Neutrophil (primary cell): ENCODE data around the gene KRTAP21-2.

Source experiments
- H3K27ac ChIP-seq: fragments of 200-600 bp; sonication (generic); 2 replicates; pipeline ENCODE4 v1.5.1; 2016; ENCODE audit warnings: mild to moderate bottlenecking, moderate library complexity
- H3K27me3 ChIP-seq: fragments of 200-600 bp; sonication (generic); 2 replicates; pipeline ENCODE4 v1.6.0; 2016; ENCODE audit warnings: mild to moderate bottlenecking
- H3K36me3 ChIP-seq: fragments of 200-600 bp; sonication (generic); 2 replicates; pipeline ENCODE4 v1.5.1; 2017
- H3K4me1 ChIP-seq, 2 experiments: fragments of 200-600 bp in 1 of 2; sonication (generic) in 1 of 2; 1 replicate in 1 of 2; 2 replicates in 1 of 2; pipeline versions ENCODE4 v1.5.1 to v1.6.1; 2013 to 2016; ENCODE audit warnings: low read depth in 1 of 2, low read length in 1 of 2, mild to moderate bottlenecking in 1 of 2, moderate library complexity in 1 of 2; ENCODE audit not compliant: control insufficient read depth in 1 of 2, insufficient read depth in 1 of 2
- H3K4me3 ChIP-seq, 2 experiments: fragments of 200-600 bp in 1 of 2; sonication (generic) in 1 of 2; 1 replicate in 1 of 2; 2 replicates in 1 of 2; pipeline ENCODE4 v1.5.1; 2013 to 2016; ENCODE audit warnings: low read depth in 1 of 2, low read length in 1 of 2, mild to moderate bottlenecking in 1 of 2, moderate library complexity in 1 of 2
- H3K9me3 ChIP-seq: fragments of 200-600 bp; sonication (generic); 2 replicates; pipeline ENCODE4 v1.5.1; 2016
- TF ChIP-seq, protein P1 (sequence below): fragments of 200-600 bp; sonication (generic); IDR thresholded peaks from 2 replicates; pipeline ENCODE4 v1.5.1; 2016; ENCODE audit warnings: antibody characterized with exemption

KRTAP21-2 gene

DNA sequence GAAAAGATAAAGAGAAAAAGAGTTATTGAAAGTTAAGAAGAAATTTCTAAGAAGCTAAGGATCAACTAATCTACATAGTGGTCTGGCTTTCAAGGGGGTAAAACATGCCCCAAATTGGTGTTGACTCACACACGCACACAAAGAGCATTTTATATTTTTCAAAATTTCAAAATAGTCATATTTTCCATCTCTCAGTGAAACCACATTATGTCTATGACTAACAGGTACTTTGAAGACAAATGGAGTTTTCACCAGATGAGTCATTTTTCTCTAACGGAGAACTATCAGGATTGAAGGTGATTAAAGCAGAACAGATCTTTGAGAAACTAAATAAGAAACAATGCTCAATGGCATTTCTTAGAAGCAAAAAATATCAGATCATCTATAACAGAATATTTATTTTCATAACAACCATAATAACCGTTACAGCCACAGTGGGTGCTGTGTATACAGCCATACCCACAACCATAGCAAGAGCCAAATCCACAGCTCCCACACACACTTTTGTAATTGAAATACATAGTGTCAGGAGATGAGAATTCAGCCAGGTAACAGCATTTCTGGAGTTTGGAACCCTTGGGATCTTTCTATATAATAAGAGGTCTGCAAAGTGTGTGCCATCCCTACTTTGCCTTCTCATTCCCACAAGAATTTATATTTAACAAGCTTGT is 28.7 kb downstream of the KRTAP21-2 start, which contains the start of gene KRTAP21-3:
Gene KRTAP21-3, minus strand, starts transcription at position 539 of the 671 bp plus-strand sequence. Its CDS starts 18 bp downstream, at position 521.
- no peak within 1 kb of the TSS for H3K27ac ChIP-seq
- no peaks in the 10 kb centered on the region for H3K4me1 ChIP-seq
- H3K4me3 ChIP-seq: no peak within 1 kb of the TSS
- no peaks in the 10 kb centered on the region for H3K36me3 ChIP-seq
- TF ChIP-seq, protein P1, sequence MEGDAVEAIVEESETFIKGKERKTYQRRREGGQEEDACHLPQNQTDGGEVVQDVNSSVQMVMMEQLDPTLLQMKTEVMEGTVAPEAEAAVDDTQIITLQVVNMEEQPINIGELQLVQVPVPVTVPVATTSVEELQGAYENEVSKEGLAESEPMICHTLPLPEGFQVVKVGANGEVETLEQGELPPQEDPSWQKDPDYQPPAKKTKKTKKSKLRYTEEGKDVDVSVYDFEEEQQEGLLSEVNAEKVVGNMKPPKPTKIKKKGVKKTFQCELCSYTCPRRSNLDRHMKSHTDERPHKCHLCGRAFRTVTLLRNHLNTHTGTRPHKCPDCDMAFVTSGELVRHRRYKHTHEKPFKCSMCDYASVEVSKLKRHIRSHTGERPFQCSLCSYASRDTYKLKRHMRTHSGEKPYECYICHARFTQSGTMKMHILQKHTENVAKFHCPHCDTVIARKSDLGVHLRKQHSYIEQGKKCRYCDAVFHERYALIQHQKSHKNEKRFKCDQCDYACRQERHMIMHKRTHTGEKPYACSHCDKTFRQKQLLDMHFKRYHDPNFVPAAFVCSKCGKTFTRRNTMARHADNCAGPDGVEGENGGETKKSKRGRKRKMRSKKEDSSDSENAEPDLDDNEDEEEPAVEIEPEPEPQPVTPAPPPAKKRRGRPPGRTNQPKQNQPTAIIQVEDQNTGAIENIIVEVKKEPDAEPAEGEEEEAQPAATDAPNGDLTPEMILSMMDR: no peak
- H3K27me3 ChIP-seq: no peaks in the 10 kb centered on the region
- H3K9me3 ChIP-seq: no peaks in the 10 kb centered on the region

- Histone ChIP-seq H3K36me3 (no peaks in the 10 kb centered on the region), H3K27me3 (no peaks in the 10 kb centered on the region), H3K4me3 (no peak overlapping the region), H3K27ac (no peak overlapping the region), H3K4me1 (no peaks in the 10 kb centered on the region), H3K9me3 (no peaks in the 10 kb centered on the region)
- TF ChIP-seq, protein P1: no peak
Measured at GRCh38 chr21:30717105-30717504, 30.0 kb downstream of the KRTAP21-2 start.

- Histone ChIP-seq H3K9me3 (no peaks in the 10 kb centered on the region), H3K27me3 (no peaks in the 10 kb centered on the region), H3K4me1 (no peaks in the 10 kb centered on the region), H3K4me3 (no peak overlapping the region), H3K36me3 (no peaks in the 10 kb centered on the region), H3K27ac (no peak overlapping the region)
- TF ChIP-seq, protein P1: no peak
Measured at GRCh38 chr21:30714946-30715345, 32.1 kb downstream of the KRTAP21-2 start.

GRCh38 chr21:30714456-30714855 is 32.6 kb downstream of the KRTAP21-2 start:
- Histone ChIP-seq H3K36me3 (no peaks in the 10 kb centered on the region), H3K9me3 (no peaks in the 10 kb centered on the region), H3K4me3 (no peak overlapping the region), H3K4me1 (no peaks in the 10 kb centered on the region), H3K27me3 (no peaks in the 10 kb centered on the region), H3K27ac (no peak overlapping the region)
- TF ChIP-seq, protein P1: no peak

GRCh38 chr21:30713766-30714165 is 33.3 kb downstream of the KRTAP21-2 start:
- H3K4me1 ChIP-seq: no peaks in the 10 kb centered on the region
- TF ChIP-seq, protein P1: no peak
- H3K27me3 ChIP-seq: no peaks in the 10 kb centered on the region
- no peak overlapping the region for H3K27ac ChIP-seq
- no peak overlapping the region for H3K4me3 ChIP-seq
- no peaks in the 10 kb centered on the region for H3K9me3 ChIP-seq
- no peaks in the 10 kb centered on the region for H3K36me3 ChIP-seq
